ENCODE results near the gene TMEM17.
"Not testable (repeated sequence)": the region's sequence is repeated elsewhere in the genome, so short reads cannot be mapped to it uniquely, and the experiment has no call there.

Gene TMEM17, protein sequence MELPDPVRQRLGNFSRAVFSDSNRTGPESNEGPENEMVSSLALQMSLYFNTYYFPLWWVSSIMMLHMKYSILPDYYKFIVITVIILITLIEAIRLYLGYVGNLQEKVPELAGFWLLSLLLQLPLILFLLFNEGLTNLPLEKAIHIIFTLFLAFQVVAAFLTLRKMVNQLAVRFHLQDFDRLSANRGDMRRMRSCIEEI

DNA sequence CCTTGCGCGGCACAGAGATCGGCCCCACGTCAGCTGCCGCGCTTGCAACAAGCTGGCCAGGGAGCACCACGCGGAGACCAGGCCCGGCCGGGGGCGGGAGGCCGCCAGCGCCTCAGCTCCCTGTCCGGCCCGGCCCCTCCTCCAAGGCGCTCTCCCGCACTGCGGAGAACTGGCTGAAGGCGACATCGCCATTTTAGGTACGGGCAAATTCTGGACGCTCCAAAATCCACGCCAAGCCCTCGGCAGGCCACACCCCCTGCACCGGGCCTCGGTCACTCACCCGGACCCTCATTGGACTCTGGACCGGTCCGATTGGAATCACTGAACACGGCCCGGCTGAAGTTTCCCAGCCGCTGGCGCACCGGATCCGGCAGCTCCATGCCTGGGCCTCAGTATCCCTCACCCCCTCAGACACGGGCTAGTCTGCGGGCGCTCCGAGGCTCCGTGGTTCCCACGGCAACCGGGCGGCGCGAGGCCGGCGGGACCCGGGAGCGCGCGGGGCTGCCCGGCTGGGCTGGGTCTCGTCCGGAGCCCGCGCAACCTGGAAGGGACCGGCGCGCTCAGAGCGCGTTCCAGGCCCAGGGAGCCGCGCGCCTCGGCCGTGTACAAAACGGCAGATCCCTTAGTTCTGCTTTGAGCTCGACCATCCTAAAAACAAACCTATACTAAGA, at the start of gene TMEM17:
TMEM17 (minus strand) TSS at position 446 of the 671 bp plus-strand sequence; CDS start at position 380, 66 bp downstream.
- DNase-seq, result peak; percentile 88

DNA sequence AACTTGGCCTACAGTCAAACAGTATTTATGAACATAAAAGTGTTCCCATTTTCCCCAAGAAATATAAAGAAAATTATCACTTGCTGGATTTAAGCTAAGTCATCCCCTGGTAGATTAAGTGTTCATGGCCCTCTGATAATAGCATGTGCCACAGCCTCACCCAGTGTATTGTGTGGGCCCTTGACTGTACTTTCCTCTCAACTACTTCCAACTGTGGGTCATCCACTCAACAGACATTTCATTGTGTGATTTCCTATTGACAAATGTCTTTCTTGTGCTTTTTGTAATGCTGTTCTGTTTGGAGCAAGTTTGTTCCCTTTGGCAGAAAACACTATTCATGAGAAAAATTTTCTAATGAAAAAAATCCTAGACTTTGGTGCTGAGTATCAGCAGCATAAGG, 48.4 kb upstream of the TMEM17 start:
- no peak for DNase-seq

DNA sequence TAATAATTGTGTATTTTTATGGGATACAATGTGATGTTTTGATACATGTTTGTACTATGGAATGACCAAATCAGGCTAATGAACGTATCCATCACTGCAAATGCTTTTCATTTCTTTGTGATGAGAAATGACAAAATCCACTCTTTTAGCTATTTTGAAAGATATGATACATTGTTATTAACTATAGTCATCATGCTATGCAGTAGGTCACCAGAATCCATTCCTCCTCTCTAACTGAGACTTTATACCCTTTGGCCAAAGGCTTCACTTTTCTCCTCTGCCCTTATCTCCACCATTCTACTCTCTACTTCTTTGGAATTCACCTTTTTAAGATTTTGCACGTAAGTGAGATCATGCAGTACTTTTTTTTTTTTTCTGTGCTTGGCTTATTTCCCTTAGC, 44.5 kb upstream of the TMEM17 start:
- peak; percentile 43 for DNase-seq

DNA sequence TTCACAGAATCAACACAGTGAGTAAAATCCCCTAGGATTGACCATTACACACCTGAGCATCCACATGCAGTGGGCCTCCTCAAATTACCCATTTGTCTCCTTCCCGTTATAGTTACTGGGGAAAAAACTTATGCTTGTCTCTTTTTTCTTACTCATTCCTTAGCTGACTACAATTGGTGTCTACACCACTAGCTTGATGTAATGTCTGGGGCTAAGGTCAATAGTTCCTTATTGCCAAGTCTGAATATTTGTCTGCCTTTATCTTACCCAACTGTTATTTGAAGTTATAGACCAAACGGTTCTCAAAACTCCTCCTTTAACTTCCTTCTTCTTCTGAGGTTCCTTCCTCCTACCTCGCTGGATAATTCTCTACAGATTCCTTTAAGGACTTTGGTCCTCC, 41.9 kb upstream of the TMEM17 start:
- peak; percentile 36 for DNase-seq

DNA sequence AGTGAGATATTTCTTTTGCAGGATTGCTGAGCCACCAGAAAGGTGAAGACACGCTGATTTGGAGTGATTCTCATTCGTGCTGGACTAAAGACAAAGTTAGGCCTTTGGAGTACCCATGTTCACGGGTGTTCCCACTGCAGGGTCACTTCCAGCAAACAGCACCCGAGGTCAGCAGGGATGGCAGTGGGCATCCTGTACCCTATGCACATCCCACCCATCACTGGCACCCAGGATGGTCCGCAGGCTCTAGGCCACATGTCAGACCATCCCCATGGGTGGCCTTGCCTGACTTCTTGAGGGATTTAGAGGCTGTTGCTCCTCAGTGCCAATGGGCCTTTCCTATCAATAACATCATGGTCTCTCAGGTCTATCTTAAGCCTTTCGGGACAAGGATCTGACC, 39.3 kb upstream of the TMEM17 start:
- no peak for DNase-seq

DNA sequence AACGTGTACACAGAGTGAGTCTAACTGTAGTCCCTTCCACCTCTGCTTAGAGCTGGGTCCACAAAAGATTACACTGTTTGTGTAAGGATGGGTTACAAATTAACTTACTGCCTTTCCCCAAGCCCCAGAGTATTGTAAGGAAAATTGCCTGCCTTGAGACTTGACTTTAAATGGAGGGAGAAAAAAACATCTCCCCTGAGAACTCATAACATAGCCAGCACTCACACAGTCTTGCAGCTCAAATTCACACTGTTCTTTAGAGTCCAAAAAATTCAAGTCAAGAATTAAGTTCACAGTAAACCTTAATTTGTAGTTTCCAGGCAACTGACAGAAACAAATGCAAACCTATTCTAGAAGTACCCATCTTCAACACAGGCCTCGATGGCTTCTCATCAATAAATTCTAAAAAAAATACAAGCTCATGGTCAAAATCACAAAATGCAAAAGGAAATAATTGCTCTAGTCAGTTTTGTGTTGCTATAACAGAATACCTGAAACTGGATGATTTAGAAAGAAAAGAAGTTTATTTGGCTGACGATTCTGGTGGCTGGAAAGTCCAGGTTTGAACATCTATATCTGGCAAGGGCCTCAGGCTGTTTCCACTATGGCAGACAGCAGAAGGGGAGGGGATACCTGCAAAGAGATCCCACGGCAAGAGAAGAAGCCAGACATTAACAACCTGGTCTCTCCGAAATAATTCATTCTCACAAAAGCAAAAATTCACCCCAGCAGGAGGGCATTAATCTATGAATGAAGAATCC, 34.6 kb upstream of the TMEM17 start:
- no peak for DNase-seq

DNA sequence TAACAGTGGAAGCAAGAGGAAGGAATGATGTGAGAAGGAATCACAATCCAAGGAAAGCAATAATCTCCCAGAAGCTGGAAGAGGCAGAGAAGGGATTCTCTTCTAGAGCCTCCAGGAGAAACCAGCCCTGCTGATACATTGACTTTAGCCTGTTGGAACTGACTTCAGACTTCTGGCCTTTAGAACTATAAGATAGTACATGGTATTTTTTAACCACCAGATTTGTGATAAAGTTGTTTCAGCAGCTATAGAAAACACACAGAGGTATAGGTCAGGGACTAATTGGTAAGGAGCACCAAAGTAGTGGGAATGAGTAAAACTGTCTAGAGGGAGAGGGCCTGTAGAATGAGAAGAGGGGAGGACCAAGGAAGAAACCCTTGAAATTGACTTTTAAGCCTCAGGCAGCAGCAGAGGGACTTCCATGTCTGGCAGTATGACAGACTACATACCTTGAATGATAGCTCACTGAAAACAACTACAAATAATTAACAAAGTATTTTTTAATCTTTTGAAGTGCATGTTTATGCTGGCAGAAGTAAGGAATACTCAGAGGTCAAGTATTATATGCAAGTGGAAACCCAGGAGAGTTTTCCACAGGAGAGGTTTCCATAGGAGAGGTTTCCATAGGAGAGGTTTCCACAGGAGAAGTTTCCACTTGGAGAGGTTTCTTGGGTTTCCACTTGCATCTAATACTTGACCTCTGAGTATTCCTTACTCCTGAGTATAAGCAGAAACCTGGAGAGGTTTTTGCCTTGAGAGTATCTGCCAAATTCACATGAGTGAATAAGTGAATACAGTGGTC, 33.8 kb upstream of the TMEM17 start:
- no peak for DNase-seq

DNA sequence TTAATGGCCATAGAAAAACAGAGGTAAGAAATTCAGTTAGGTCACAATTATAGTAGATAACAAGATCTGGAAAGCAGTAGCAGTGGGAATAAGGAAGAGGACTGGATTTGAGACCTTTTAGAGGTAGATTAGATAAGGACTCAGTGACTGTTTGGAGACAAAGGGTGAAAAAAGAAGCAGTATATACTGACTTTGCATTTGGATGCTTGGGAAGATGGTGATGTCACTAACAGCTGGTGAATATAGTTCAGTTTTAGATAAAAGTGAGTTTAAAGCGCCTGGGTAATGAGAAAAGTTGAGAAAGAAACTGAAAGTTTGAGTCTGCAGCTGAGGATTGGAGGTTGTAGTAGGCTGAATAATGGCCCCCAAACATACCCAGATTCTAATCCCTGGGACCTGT, 32.8 kb upstream of the TMEM17 start:
- no peak for DNase-seq

DNA sequence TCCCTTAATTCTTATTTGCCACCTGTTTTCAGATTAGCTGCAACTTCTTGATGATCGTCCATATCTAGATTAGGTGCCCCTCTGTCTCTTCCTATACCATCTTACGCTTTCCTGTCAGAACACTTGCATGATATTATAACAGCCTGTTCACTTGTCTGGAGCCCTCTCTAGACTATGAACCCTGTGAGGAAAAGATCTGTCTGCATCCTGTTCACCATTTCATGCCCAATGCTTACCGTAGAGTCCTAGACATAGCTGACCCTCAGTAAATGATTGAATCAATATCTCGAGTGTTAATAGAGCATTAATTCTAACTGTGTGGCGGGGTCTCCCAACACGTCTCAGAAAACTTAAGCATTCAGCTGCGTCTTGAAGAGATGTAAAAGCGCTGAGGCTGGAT, 31.8 kb upstream of the TMEM17 start:
- no peak for DNase-seq

DNA sequence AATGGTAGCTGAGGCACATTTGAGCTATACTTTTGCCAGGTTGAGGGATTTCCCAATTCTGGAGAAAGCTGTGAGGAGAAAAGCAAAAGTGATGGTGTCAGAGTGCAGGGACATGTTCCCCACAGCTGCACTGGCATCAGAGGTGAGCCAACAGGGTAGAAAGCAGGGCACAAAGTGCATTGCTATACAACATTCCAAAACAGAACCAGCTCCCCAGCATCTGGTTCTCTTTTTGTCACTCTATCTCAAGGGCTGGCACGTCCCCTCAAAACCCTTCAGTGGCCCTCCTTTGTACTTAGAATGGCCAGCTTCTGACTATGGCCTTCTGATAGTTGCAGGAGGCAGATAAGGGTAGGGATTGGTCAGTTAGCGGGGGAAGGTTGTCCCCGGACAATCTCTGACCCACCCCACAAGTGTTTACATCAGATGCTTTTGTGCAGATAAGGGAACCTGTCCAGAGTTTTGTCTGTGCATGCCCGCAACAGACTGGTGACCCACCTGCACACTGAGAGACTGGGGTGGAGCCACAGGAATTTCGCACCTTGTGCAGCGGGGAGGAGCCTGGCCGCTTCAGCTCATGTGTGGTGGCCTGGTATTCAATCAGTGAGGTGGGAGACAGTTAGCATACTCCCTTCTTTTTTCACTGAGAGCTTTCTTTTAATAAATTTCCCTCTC, 31.0 kb upstream of the TMEM17 start:
- no peak for DNase-seq

DNA sequence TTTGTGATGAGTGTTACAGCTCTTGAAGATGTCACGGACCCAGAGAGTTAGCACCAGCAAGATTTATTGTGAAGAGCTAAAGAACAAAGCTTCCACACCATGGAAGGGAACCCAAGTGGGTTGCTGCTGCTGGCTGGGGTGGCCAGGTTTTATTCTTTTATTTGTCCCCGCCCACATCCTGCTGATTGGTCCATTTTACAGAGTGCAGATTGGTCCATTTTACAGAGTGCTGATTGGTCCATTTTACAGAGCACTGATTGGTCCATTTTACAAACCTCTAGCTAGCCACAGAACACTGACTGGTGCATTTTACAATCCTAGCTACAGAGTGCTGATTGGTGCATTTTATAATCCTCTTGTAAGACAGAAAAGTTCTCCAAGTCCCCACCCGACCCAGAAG, 29.5 kb upstream of the TMEM17 start:
- not testable (repeated sequence) for DNase-seq

DNA sequence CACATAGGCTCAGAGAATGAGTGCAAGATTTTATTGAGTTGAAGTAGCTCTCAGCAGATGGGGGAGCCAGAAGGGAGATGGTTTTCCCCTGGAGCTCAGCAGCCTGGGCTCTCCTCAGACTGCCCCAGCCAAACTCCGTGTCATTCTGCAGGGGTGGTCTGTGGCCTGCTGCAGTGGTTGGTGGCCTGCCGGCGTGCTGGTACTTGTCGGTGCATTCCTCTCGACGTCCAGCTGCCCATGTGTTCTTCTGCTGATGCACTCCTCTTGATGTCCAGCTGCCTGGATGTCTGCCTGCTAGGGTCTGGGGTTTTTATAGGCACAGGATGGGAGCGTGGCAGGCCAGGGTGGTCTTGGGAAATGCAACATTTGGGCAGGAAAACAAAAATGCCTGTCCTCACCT, 25.6 kb upstream of the TMEM17 start:
- DNase-seq, result no peak

DNA sequence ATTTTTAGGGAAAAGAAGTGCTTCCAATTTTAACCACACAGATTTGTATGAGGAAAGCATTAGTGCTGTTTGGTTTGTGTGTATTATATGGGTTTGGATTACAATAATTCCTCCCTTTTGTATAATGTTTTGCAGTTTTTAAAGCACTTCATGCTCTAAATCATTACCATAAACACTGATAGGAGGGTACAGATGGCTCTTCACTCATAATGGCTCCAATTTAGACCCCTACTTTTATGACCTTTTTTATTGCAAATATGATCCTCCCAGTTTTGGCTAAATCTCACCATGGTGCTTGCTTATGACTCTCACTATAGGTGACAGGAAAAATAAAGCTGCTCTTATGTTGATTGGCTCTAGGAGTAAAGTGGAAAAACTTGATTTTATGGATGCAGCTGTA, 23.8 kb upstream of the TMEM17 start:
- DNase-seq, result no peak

DNA sequence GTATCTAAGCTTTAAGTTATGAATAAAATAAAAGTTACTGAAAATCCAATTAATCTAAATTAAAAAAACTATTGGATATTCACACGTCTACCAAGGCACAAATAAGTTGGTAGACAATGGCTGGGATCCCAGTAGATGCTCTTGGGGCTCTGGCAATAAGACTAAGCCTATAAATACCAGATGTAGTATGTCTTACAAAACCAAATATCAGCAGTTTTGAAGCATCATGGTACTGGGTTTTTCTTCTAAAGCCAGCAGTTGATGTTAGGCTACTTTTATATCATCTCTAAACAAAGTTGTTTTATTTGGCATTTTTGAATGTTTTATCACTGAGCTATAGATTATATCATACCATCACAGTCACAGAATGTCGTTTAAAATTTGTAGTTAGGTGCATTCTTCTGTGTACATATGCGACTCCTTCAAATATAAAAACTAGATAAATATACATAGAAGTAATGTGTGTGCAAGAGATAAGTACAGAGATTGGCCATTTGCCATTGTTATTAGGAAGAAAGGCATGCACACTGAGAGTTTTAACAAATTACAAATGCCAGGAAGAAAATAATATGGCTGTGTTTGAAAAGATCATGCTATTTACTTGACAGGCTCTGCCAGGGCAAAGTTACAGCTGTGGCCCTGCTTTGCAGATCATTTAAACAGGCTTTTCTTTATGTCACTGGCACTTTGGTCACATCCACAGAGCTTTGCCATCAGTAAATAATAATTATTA, 21.6 kb upstream of the TMEM17 start:
- no peak for DNase-seq

DNA sequence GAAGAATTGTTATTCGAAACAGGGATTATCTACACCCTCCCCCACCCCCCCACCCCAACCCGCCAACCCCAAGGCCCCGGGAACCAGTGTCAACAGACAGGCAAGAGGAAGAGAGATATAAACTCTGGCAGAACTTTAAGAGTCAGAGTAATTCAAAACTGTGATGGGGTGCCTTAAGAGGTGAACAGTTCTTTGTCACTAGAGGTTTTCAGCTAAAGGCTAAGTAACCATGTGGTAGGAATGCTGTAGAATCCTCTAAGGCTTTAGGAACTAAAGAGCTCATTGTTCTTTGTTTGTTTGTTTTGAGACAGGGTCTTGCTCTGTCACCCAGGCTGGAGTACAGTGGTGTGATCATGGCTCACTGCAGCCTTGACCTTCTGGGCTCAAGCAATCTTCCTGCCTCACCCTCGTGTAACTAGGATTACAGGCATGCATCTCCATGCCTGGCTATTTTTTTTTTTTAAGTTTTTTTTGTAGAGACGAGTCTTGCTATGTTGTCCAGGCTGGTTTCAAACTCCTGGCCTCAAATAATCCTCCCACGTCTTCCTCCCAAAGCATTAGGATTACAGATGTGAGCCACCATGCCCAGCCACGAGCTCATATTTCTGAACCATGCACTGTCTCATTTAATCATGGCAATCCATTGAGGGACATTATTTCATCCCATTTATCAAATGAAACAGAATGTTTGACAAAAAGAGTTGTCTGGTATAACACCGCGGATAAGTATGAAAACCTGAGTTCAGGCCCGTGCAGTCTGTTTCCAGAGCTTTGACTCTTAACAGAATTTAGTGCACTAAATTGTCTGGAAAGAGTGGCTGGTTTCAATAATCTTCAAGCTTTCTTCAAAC, 20.8 kb upstream of the TMEM17 start:
- DNase-seq, result no peak

DNA sequence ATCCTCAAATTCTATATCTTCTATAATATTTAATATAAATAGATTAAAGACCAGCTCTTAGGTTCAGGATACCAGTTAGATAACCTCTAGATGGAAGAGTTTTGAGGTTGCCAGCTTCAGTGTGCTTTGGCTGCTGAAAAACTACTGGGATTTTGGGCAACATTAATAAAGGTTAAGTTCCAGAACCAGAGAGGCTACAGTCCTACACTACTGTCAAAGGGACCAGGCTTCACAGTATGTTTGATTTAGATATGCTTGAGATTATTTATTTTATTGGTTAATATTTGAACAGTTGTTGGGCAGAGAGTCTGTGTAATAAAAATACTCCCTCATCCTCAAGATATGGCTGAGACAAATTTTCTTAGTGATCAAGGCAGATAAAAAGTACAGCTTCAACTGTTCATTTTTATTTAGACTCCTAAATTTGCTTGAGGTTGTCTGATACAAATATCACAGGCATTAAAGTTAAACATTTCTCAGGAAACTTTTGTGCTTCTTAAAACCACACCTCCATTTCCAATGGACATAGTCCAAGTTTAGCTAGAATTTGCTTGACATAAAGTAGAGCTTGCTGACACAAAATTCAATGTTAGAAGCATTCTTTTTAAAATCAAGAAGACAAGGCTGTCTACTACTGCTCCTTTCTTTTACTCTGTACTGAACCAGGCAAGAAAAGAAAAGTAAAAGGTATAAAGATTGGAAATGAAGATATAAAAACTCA, 19.7 kb upstream of the TMEM17 start:
- DNase-seq, result no peak

DNA sequence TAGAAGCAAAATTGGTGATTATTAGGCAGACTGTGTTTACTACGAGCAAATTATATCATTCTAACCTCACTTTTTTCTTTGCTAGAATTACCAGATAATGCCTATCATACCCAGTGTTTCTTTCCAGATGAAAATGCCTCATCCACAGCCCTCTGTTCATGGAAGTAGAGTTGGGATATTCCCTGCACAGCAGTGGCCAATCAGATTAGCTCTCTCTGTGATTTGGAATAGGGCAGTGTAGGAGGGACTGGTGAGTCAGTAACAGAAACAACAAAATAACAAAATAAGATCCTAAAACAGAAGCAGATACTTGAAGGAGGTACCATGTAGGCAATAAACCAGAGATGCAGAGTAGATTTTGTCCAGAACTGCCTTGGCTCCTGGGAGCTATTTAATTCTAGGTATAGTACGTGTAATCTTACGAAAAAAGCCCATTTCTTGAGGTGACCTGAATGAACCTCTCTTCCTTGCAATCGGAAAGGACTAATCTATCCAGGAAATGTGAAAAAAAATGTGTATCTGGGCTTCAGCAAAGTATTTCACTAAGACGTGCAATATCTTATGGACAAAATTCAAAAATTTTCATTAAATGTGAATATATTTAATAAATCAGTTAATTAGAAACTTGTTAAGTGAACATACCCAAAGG, 18.4 kb upstream of the TMEM17 start:
- DNase-seq, result no peak

DNA sequence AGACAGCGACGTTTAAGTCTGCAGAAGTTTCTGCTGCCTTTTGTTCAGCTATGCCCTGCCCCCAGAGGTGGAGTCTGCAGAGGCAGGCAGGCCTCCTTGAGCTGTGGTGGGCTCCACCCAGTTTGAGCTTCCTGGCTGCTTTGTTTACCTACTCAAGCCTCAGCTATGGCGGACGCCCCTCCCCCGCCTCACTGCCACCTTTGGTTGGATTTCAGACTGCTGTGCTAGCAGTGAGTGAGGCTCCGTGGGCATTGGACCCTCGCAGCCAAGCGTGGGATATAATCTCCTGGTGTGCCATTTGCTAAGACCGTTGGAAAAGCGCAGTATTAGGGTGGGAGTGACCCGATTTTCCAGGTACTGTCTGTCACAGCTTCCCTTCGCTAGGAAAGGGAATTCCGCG, 15.1 kb upstream of the TMEM17 start:
- DNase-seq, result not testable (repeated sequence)

DNA sequence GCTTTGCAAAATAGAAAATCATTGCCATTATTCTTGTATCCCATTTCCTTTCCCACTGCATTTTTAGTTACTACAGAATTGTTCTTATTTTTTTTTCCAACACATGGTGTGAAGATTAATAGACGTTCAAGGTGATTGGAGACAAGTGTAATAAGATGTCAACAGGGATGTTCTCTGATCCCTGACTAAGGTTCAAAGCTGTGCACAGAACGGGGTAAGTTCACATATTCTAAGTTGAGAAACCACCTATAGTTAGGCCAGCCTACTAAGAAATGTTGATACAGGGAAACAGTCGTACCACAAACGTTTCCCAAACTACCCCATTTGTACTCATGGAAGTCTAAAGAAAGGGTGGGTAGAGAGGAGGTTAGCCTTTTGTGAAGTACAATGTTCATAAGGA, 6.4 kb upstream of the TMEM17 start:
- no peak for DNase-seq

DNA sequence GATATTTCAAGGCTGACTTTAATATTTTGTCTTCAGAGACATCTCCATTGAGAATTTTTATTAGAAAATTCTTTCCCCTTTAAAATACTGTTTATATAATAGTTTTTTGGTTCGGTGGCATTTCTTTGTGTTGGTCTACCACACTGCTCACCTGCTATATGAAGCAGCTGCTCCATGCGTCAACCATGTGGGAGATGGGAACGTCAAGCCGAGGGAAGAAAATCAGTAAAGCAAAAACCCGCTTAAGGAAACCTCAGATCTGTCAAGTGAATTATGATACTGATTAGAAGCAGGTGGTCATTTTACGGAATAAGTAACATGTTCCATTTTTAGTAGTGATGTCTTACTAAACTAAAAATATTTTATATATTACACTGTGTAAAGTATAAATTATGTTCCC, 5.6 kb upstream of the TMEM17 start:
- peak; percentile 27 for DNase-seq

Data from fibroblast of upper back skin (primary cell).